Smooth muscle cell (in vitro differentiated cells): Measurements from ENCODE around the gene CLRN1. TPM values are rescaled to one million over a fixed set of nuclear protein-coding genes. Genes with fewer than 3 reads are reported as not detected.

ENCODE experiments used
- DNase-seq: peaks from one replicate; lab custom pipeline; 2025; ENCODE audit not compliant: unreplicated experiment; lab: John Stamatoyannopoulos, UW
- H2AFZ ChIP-seq: fragments of 200-600 bp; sonication (generic); 2 replicates; pipeline ENCODE4 v1.6.0; 2016; ENCODE audit warnings: antibody characterized with exemption, low read depth, mild to moderate bottlenecking
- H3F3A ChIP-seq: fragments of 200-600 bp; sonication (generic); 2 replicates; pipeline ENCODE4 v1.6.0; 2017; ENCODE audit warnings: antibody characterized with exemption, low read depth
- H3K27ac ChIP-seq: fragments of 200-600 bp; sonication (generic); 2 replicates; pipeline ENCODE4 v1.5.1; 2016; ENCODE audit warnings: low read depth, mild to moderate bottlenecking
- H3K27me3 ChIP-seq: fragments of 200-600 bp; sonication (generic); 2 replicates; pipeline ENCODE4 v1.6.1; 2016; ENCODE audit warnings: low read depth, mild to moderate bottlenecking
- H3K36me3 ChIP-seq: fragments of 200-600 bp; sonication (generic); 2 replicates; pipeline ENCODE4 v1.5.1; 2016; ENCODE audit warnings: low read depth
- H3K4me1 ChIP-seq: fragments of 200-600 bp; sonication (generic); 2 replicates; pipeline ENCODE4 v1.5.1; 2016; ENCODE audit warnings: low read depth
- H3K4me2 ChIP-seq: fragments of 200-600 bp; sonication (generic); 2 replicates; pipeline ENCODE4 v1.6.0; 2016; ENCODE audit warnings: mild to moderate bottlenecking
- H3K4me3 ChIP-seq: fragments of 200-600 bp; sonication (generic); 2 replicates; pipeline ENCODE4 v1.5.1; 2016; ENCODE audit warnings: mild to moderate bottlenecking
- H3K79me2 ChIP-seq: fragments of 200-600 bp; sonication (generic); 2 replicates; pipeline ENCODE4 v1.6.0; 2016; ENCODE audit warnings: low read depth, mild to moderate bottlenecking
- H3K9ac ChIP-seq: fragments of 200-600 bp; sonication (generic); 2 replicates; pipeline ENCODE4 v1.6.0; 2016; ENCODE audit warnings: low read depth
- H3K9me3 ChIP-seq: fragments of 200-600 bp; sonication (generic); replicated peaks from 2 replicates; pipeline ENCODE4 v1.5.1; 2016; ENCODE audit warnings: low read depth
- H4K20me1 ChIP-seq: fragments of 200-600 bp; sonication (generic); 2 replicates; pipeline ENCODE4 v1.6.0; 2016; ENCODE audit warnings: low read depth
- WGBS: methylation state at CpG from one replicate; pipeline ENCODE4 v1.1.7; 2016; ENCODE audit warnings: low lambda C conversion rate; 5-methylcytosine and 5-hydroxymethylcytosine counted together
- polyA plus RNA-seq: library from polyadenylated mRNA; unstranded; fragments of >200 nt; fragmentation: Nextera tagmentation; extraction: Ambion mirVana; gene quantifications from 2 replicates; pipeline ENCODE4 v1.2.1, GENCODE V29; 2016
- total RNA-seq: library from RNA; depleted of rRNA; stranded (reverse); fragments of >200 nt; gene quantifications from 2 replicates; pipeline ENCODE4 v1.2.3, GENCODE V29; 2014
- TF ChIP-seq, protein P1 (sequence below): fragments of 200-600 bp; sonication (generic); IDR thresholded peaks from 2 replicates; pipeline ENCODE4 v1.5.1; 2017; ENCODE audit warnings: borderline replicate concordance, mild to moderate bottlenecking, antibody characterized with exemption; ENCODE audit not compliant: insufficient read depth, poor library complexity, severe bottlenecking

CLRN1 gene
- total and polyA plus RNA-seq, 2 experiments from 2014 or later: not detected

DNA sequence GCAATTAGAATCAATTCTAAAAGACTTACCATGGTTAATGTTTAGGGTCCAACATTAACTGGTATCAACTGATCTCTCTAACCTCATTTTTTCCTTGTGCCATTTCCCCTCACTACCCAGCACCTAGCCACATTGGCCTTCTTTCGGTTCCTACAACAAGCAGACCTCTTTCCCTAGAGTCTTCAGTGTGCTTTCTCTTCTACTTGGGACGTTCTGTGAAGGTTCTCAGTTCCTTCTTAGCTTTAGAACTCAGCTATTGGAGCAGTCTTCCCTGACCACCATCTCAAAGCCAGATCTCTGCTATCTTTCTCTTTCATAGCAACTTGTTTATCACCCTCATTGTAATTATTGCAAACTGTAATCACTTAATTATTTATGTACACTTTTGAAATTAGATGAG, 35.8 kb downstream of the CLRN1 start:
- no peaks in the 10 kb centered on the region for H4K20me1 ChIP-seq
- no peak overlapping the region for H3K4me3 ChIP-seq
- DNase-seq: no peak
- H3K4me2 ChIP-seq: no peak overlapping the region
- TF ChIP-seq, protein P1, sequence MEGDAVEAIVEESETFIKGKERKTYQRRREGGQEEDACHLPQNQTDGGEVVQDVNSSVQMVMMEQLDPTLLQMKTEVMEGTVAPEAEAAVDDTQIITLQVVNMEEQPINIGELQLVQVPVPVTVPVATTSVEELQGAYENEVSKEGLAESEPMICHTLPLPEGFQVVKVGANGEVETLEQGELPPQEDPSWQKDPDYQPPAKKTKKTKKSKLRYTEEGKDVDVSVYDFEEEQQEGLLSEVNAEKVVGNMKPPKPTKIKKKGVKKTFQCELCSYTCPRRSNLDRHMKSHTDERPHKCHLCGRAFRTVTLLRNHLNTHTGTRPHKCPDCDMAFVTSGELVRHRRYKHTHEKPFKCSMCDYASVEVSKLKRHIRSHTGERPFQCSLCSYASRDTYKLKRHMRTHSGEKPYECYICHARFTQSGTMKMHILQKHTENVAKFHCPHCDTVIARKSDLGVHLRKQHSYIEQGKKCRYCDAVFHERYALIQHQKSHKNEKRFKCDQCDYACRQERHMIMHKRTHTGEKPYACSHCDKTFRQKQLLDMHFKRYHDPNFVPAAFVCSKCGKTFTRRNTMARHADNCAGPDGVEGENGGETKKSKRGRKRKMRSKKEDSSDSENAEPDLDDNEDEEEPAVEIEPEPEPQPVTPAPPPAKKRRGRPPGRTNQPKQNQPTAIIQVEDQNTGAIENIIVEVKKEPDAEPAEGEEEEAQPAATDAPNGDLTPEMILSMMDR: no peak
- H3F3A ChIP-seq: no peaks in the 10 kb centered on the region
- no peaks in the 10 kb centered on the region for H3K4me1 ChIP-seq
- H3K27me3 ChIP-seq: peaks cover 19% of the 10 kb centered on the region
- no peaks in the 10 kb centered on the region for H3K36me3 ChIP-seq
- H3K9me3 ChIP-seq: no peaks in the 10 kb centered on the region
- H2AFZ ChIP-seq: no peak overlapping the region
- 67% methylated on average over 2 of the region's 2 CpGs for WGBS
- no peak overlapping the region for H3K27ac ChIP-seq
- no peaks in the 10 kb centered on the region for H3K79me2 ChIP-seq
- no peak overlapping the region for H3K9ac ChIP-seq

DNA sequence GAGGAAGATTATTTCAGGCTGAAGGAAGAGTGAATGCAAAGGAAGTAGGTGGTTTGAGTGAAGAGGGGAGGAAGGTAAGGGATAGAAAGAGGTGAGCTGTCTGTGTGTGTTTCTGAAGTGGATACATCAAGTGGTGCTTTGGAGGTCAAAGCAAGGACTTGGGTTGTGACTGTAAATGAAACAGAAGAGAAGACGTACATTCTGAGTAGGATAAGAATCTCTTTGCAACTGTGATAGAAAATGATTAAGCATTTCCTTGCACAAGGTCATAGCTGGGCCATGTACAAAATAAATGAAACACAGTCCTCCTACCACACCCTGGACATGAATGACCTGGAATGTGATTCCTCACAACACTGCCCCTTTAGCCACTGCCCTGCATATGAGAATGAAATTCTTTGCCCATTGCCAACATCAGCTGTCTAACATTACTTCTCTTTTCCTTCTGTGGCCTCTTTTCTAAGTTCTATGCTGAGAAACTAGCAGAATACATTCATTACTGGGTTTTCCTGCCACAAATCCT, 39.0 kb downstream of the CLRN1 start:
- whole genome bisulfite sequencing: 25% methylated on average over 1 of the region's 1 CpG
- Histone ChIP-seq H3K4me3 (no peak overlapping the region), H3K9ac (no peak overlapping the region), H3K36me3 (no peaks in the 10 kb centered on the region), H3F3A (no peaks in the 10 kb centered on the region), H3K79me2 (no peaks in the 10 kb centered on the region), H3K9me3 (no peaks in the 10 kb centered on the region), H4K20me1 (no peaks in the 10 kb centered on the region), H3K4me1 (no peaks in the 10 kb centered on the region), H3K4me2 (no peak overlapping the region), H2AFZ (no peak overlapping the region), H3K27me3 (peaks cover 31% of the 10 kb centered on the region), H3K27ac (no peak overlapping the region)
- TF ChIP-seq, protein P1: no peak
- DNase-seq: no peak

- no peaks in the 10 kb centered on the region for H3K9me3 ChIP-seq
- TF ChIP-seq, protein P1: no peak
- WGBS: 95% methylated on average over 1 of the region's 1 CpG
- H4K20me1 ChIP-seq: no peaks in the 10 kb centered on the region
- no peak for DNase-seq
- no peaks in the 10 kb centered on the region for H3K4me1 ChIP-seq
- H2AFZ ChIP-seq: no peak overlapping the region
- H3K4me3 ChIP-seq: no peak overlapping the region
- H3K27ac ChIP-seq: no peak overlapping the region
- H3F3A ChIP-seq: no peaks in the 10 kb centered on the region
- no peaks in the 10 kb centered on the region for H3K36me3 ChIP-seq
- no peak overlapping the region for H3K4me2 ChIP-seq
- H3K79me2 ChIP-seq: no peaks in the 10 kb centered on the region
- no peak overlapping the region for H3K9ac ChIP-seq
- peaks cover 25% of the 10 kb centered on the region for H3K27me3 ChIP-seq
Observed at GRCh38 chr3:150931745-150932144, 40.8 kb downstream of the CLRN1 start.

- no peaks in the 10 kb centered on the region for H3K36me3 ChIP-seq
- no peaks in the 10 kb centered on the region for H3K79me2 ChIP-seq
- no peak overlapping the region for H3K4me2 ChIP-seq
- H3K4me3 ChIP-seq: no peak overlapping the region
- H3K9ac ChIP-seq: no peak overlapping the region
- H4K20me1 ChIP-seq: no peaks in the 10 kb centered on the region
- H3K4me1 ChIP-seq: no peaks in the 10 kb centered on the region
- H3K27me3 ChIP-seq: peaks cover 28% of the 10 kb centered on the region
- H3F3A ChIP-seq: no peaks in the 10 kb centered on the region
- TF ChIP-seq, protein P1: no peak
- no peak overlapping the region for H2AFZ ChIP-seq
- WGBS: 95% methylated on average over 3 of the region's 3 CpGs
- H3K27ac ChIP-seq: no peak overlapping the region
- DNase-seq: no peak
- no peaks in the 10 kb centered on the region for H3K9me3 ChIP-seq
Observed at GRCh38 chr3:150930839-150931238, 41.7 kb downstream of the CLRN1 start.
